Adrenal gland (tissue), 12 donors: ENCODE data around the gene ABCC5. TPM values are rescaled to one million over a fixed set of nuclear protein-coding genes. Genes with fewer than 3 reads are reported as not detected.

Experiments
- DNase-seq, 7 donors: peaks; one replicate each; pipeline ENCODE4 v3.0.0-alpha.2; 2019 to 2020
- H3K27ac ChIP-seq, 5 donors: fragments of 200-600 bp; sonication (generic) in 4 of 5; 1 replicate in 3 of 5; 2 replicates in 2 of 5; pipeline versions ENCODE4 v1.5.1 to v1.8.0; 2016 to 2020; ENCODE audit warnings: mild to moderate bottlenecking in 1 of 5
- H3K27me3 ChIP-seq: fragments of 200-600 bp; 2 replicates; pipeline ENCODE4 v1.8.0; 2021
- H3K36me3 ChIP-seq, 2 donors: fragments of 200-600 bp; replicated peaks in 1 of 2; 1 replicate in 1 of 2; 2 replicates in 1 of 2; pipeline versions ENCODE4 v1.5.1 to v1.8.0; 2018 to 2022
- H3K4me1 ChIP-seq, 2 donors: fragments of 200-600 bp; replicated peaks in 1 of 2; 1 replicate in 1 of 2; 2 replicates in 1 of 2; pipeline versions ENCODE4 v1.5.1 to v1.8.0; 2018 to 2021
- H3K4me3 ChIP-seq, 4 donors: fragments of 200-600 bp; sonication (generic) in 3 of 4; one replicate each; pipeline ENCODE4 v1.5.1; 2016 to 2018
- H3K9me3 ChIP-seq, 3 donors: fragments of 200-600 bp; sonication (generic) in 1 of 3; replicated peaks in 1 of 3; 1 replicate in 2 of 3; 2 replicates in 1 of 3; pipeline versions ENCODE4 v1.5.1 to v1.8.0; 2016 to 2021
- CTCF ChIP-seq, 6 experiments: fragments of 450-650 bp in 4 of 6; fragments of 200-600 bp in 2 of 6; sonication (generic) in 1 of 6; IDR thresholded peaks; 1 replicate in 5 of 6; 2 replicates in 1 of 6; pipeline versions ENCODE4 v1.5.1 to v1.8.0; 2016 to 2021; ENCODE audit warnings: antibody characterized with exemption in 6 of 6, mild to moderate bottlenecking in 2 of 6, moderate library complexity in 1 of 6
- POLR2A ChIP-seq, 2 donors: fragments of 450-650 bp; IDR thresholded peaks; one replicate each; pipeline ENCODE4 v1.6.1; 2017; ENCODE audit warnings: antibody characterized with exemption in 2 of 2, mild to moderate bottlenecking in 2 of 2, moderate library complexity in 1 of 2
- WGBS, 4 donors: extraction: QIAGEN DNeasy Blood & Tissue Kit in 2 of 4; methylation state at CpG; one replicate each; pipeline versions ENCODE4 v1.1.5 to v1.1.7; 2013 to 2017; 5-methylcytosine and 5-hydroxymethylcytosine counted together
- intact Hi-C, 2 donors: fragments of 100-400 bp; cut with DNase I; formaldehyde crosslinking; loops; one replicate each; pipeline versions ENCODE4 v1.14.1 to v1.15.0; 2022 to 2023
- polyA plus RNA-seq, 3 donors: library from polyadenylated mRNA; stranded (reverse); fragments of 200-250 nt in 2 of 3; fragments of 350-450 nt in 1 of 3; fragmentation: Illumina TruSeq in 1 of 3; extraction: RNeasy Lipid Tissue Mini Kit (QIAGEN cat#74804) in 1 of 3; gene quantifications; one replicate each; pipeline ENCODE4 v1.2.3, GENCODE V29; 2013 to 2014
- total RNA-seq, 9 donors: library from RNA; depleted of rRNA in 4 of 9; stranded (reverse); fragments of >200 nt in 4 of 9; fragments of 120-200 nt in 1 of 9; fragmentation: NEBNext Ultra II Directional in 1 of 9; extraction: Animal tissue kit (Norgen Biotek cat#: 25700) in 1 of 9; gene quantifications; one replicate each; pipeline versions ENCODE4 v1.1.0 to v1.2.4, GENCODE V29; 2013 to 2023
- donor health status: healthy with polysubstance abuse.
- donor health status: Bipolar disorder and iron deficiency.
- donor health status: DM: yes; HTN: yes; CAD: no.
- donor health status: DM: no; HTN: no; CAD: no.
- donor health status: DM: no; HTN: no; CAD: no.
- donor health status: DM: yes; HTN: yes; CAD: no.

ABCC5 gene
- total and polyA plus RNA-seq, 12 donors: 11.4 to 53.9 (median 25.0) TPM

GRCh38 chr3:183958775-183959174 lies 58.9 kb downstream of the ABCC5 start:
- Histone ChIP-seq H3K4me1 (no peaks in the 10 kb centered on the region), H3K36me3 (peaks cover 0 to 35% of the 10 kb centered on the region in 2 donors), H3K9me3 (no peaks in the 10 kb centered on the region), H3K27ac (no peak overlapping the region), H3K4me3 (no peak overlapping the region), H3K27me3 (no peaks in the 10 kb centered on the region)
- WGBS, 4 donors: 96 to 98% (median 97%) methylated on average over 4 of the region's 4 CpGs
- intact Hi-C loops: no loop called here
- TF ChIP-seq POLR2A (IDR thresholded peaks at IDR 0.05) (no peak), CTCF (IDR thresholded peaks at IDR 0.05) (no peak)
- DNase-seq: no peak

GRCh38 chr3:183958226-183958625 lies 59.5 kb downstream of the ABCC5 start:
- TF ChIP-seq POLR2A (IDR thresholded peaks at IDR 0.05) (no peak), CTCF (IDR thresholded peaks at IDR 0.05) (no peak)
- 87 to 97% (median 95%) methylated on average over 3 of the region's 3 CpGs for WGBS, 4 donors
- H3K36me3 ChIP-seq: peaks cover 0 to 31% of the 10 kb centered on the region in 2 donors
- no peak overlapping the region for H3K4me3 ChIP-seq
- no peak overlapping the region for H3K27ac ChIP-seq
- no peaks in the 10 kb centered on the region for H3K9me3 ChIP-seq
- intact Hi-C loops: no loop called here
- no peaks in the 10 kb centered on the region for H3K4me1 ChIP-seq
- DNase-seq: no peak
- no peaks in the 10 kb centered on the region for H3K27me3 ChIP-seq

GRCh38 chr3:183954875-183955274 lies 62.8 kb downstream of the ABCC5 start:
- Histone ChIP-seq H3K27ac (no peak overlapping the region), H3K27me3 (no peaks in the 10 kb centered on the region), H3K36me3 (peaks cover 0 to 37% of the 10 kb centered on the region in 2 donors), H3K4me3 (no peak overlapping the region), H3K4me1 (no peaks in the 10 kb centered on the region), H3K9me3 (no peaks in the 10 kb centered on the region)
- TF ChIP-seq CTCF (IDR thresholded peaks at IDR 0.05): no peak
- no peak for TF ChIP-seq POLR2A (IDR thresholded peaks at IDR 0.05)
- intact Hi-C loops: no loop called here
- 77 to 93% (median 86%) methylated on average over 4 of the region's 4 CpGs for WGBS, 4 donors
- DNase-seq: no peak

- TF ChIP-seq CTCF (IDR thresholded peaks at IDR 0.05): no peak
- no peak for TF ChIP-seq POLR2A (IDR thresholded peaks at IDR 0.05)
- no peak overlapping the region for H3K4me3 ChIP-seq
- 83 to 93% (median 90%) methylated on average over 6 of the region's 6 CpGs for WGBS, 4 donors
- no peak for DNase-seq
- H3K27me3 ChIP-seq: no peaks in the 10 kb centered on the region
- peaks cover 0 to 43% of the 10 kb centered on the region in 2 donors for H3K36me3 ChIP-seq
- H3K9me3 ChIP-seq: no peaks in the 10 kb centered on the region
- H3K4me1 ChIP-seq: no peaks in the 10 kb centered on the region
- intact Hi-C loops: no loop called here
- H3K27ac ChIP-seq: no peak overlapping the region
Measured at GRCh38 chr3:183953471-183954070, 64.1 kb downstream of the ABCC5 start.
